ENCODE measurements around the gene OTOP2. TPM values are rescaled to one million over a fixed set of nuclear protein-coding genes. Genes with fewer than 3 reads are reported as not detected.
A peak's percentile ranks its signal among the peaks of the same experiment; 100 is the strongest.

The OTOP2 gene
- total RNA-seq, result not detected in 2 replicates

DNA sequence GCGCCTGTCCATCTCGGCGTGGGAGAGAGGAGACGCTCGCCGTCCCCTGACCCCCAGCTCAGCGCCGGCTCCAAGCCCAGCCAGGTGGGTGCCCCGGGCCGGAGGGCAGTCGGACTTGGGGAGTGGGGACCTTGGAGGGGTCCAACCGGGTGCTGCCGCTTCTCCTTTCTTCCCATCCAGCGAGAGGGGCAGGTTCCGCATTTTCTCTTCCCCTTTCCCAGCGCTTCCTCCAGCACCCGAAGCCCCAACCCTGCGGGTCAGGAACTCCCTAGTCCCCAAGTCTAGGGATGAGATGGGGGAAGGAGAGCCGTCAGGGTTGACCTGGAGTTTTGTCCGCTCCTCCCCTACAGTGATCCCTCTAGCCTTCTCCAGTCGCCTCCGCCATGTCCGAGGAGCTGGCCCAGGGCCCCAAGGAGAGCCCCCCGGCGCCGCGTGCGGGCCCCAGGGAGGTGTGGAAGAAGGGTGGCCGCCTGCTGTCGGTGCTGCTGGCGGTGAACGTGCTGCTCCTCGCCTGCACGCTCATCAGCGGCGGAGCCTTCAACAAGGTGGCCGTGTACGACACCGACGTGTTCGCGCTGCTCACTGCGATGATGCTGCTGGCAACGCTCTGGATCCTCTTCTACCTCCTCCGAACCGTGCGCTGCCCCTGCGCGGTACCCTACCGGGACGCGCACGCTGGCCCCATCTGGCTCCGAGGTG, at the start of gene OTOP2:
Gene OTOP2 (plus strand): TSS at position 24 of the 699 bp plus-strand sequence. CDS start 360 bp downstream, at position 384.
- DNase-seq (ENCODE audit: low read depth), result no peak
- TF ChIP-seq, protein P1, sequence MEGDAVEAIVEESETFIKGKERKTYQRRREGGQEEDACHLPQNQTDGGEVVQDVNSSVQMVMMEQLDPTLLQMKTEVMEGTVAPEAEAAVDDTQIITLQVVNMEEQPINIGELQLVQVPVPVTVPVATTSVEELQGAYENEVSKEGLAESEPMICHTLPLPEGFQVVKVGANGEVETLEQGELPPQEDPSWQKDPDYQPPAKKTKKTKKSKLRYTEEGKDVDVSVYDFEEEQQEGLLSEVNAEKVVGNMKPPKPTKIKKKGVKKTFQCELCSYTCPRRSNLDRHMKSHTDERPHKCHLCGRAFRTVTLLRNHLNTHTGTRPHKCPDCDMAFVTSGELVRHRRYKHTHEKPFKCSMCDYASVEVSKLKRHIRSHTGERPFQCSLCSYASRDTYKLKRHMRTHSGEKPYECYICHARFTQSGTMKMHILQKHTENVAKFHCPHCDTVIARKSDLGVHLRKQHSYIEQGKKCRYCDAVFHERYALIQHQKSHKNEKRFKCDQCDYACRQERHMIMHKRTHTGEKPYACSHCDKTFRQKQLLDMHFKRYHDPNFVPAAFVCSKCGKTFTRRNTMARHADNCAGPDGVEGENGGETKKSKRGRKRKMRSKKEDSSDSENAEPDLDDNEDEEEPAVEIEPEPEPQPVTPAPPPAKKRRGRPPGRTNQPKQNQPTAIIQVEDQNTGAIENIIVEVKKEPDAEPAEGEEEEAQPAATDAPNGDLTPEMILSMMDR (conservative IDR thresholded peaks at IDR 0.05; ENCODE audit: low read depth, low read length), result no peak
- peak within 1 kb of the TSS; percentile 40 for H3K4me3 ChIP-seq (ENCODE audit: low read depth, low read length)

- no peak for DNase-seq (ENCODE audit: low read depth)
- no peak overlapping the region for H3K4me3 ChIP-seq (ENCODE audit: low read depth, low read length)
- TF ChIP-seq, protein P1 (conservative IDR thresholded peaks at IDR 0.05; ENCODE audit: low read depth, low read length), result no peak
Observed at GRCh38 chr17:74874615-74875037, 49.4 kb upstream of the OTOP2 start.

- H3K4me3 ChIP-seq (ENCODE audit: low read depth, low read length), result no peak overlapping the region
- TF ChIP-seq, protein P1 (conservative IDR thresholded peaks at IDR 0.05; ENCODE audit: low read depth, low read length), result no peak
- DNase-seq (ENCODE audit: low read depth), result no peak
Observed at GRCh38 chr17:74875155-74875976, 48.7 kb upstream of the OTOP2 start.

DNA sequence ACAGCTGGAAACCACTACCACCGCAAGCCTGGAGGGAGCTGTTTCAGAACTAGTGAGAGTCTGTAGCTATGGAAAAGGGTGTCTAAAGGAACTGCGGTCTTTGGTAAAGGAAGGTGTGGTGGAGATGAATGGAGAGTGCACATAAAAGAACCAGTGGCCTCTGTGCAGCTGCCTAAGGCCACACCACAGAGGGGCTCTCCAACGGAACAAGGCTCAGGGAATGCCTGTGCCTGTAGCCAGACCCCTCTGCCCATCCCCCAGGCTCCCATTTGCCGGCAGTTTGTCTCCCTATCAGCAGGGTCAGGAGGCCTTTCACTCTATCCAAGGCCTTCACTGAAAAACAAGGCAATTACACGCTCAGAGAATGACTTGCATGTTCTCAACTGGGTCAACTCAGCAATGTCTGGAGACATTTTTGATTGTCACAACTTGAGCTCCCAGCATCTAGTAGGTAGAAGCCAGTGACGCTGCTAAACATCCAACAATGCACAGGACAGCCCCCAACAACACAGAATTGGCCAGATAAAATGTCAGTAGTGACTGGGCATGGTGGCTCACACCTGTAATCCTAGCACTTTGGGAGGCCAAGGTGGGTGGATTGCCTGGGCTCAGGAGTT, 48.0 kb upstream of the OTOP2 start:
- no peak overlapping the region for H3K4me3 ChIP-seq (ENCODE audit: low read depth, low read length)
- no peak for DNase-seq (ENCODE audit: low read depth)
- TF ChIP-seq, protein P1 (conservative IDR thresholded peaks at IDR 0.05; ENCODE audit: low read depth, low read length), result no peak

DNA sequence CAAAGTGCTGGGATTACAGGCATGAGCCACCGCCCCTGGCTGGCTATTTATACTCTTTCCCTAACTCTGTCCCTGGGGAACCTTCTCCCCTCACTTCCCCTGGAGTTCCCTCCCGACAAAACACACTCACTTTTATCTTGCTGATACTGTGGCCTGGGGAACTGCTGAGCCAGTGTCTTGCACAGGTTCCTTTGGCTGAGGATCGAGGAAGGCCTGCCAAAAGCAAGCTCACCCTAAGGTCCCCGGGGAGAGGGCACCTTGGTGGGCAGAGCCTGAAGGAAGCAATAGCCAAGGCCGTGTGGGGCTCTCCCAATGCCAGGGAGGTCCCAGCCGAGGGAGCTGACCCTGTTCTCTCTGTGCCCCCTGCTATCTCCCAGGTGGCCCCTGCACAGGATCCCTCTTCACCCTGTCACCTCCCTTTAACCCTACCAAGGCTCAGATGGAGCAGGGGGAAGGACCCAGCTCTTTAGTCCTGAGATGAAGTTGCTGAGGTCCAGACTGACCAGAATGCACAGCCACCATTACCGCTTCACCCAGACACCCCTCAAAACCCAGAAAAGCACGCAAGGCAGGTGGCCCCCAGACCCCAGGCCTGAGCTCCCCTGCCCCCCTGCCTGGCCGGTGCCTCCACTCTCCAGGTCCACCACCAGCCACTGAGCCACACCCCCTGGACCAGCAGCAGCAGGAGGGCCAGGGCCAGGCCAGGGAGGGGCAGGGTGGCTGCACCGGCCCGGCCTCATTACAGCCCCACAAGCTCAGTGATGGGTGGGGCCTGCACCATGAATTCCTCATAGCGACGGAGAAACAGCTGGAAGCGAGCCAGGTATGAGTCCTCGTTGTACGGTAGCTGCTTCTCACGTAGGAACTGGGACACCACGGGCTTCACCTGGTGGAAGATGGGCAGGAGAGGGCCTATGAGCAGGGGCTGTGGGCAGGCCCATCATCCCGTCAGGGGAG, 46.2 kb upstream of the OTOP2 start:
- no peak overlapping the region for H3K4me3 ChIP-seq (ENCODE audit: low read depth, low read length)
- no peak for DNase-seq (ENCODE audit: low read depth)
- TF ChIP-seq, protein P1 (conservative IDR thresholded peaks at IDR 0.05; ENCODE audit: low read depth, low read length), result no peak

GRCh38 chr17:74878658-74879057, 45.4 kb upstream of the OTOP2 start:
- no peak overlapping the region for H3K4me3 ChIP-seq (ENCODE audit: low read depth, low read length)
- TF ChIP-seq, protein P1 (conservative IDR thresholded peaks at IDR 0.05; ENCODE audit: low read depth, low read length), result no peak
- no peak for DNase-seq (ENCODE audit: low read depth)
